Adrenal gland (tissue), 12 donors: ENCODE results near the gene ATP5PO. TPM values are rescaled to one million over a fixed set of nuclear protein-coding genes. Genes with fewer than 3 reads are reported as not detected.

Experiments
- DNase-seq, 7 donors: peaks; one replicate each; pipeline ENCODE4 v3.0.0-alpha.2; 2019 to 2020
- H3K27ac ChIP-seq, 5 donors: fragments of 200-600 bp; sonication (generic) in 4 of 5; 1 replicate in 3 of 5; 2 replicates in 2 of 5; pipeline versions ENCODE4 v1.5.1 to v1.8.0; 2016 to 2020; ENCODE audit warnings: mild to moderate bottlenecking in 1 of 5
- H3K27me3 ChIP-seq: fragments of 200-600 bp; 2 replicates; pipeline ENCODE4 v1.8.0; 2021
- H3K36me3 ChIP-seq, 2 donors: fragments of 200-600 bp; replicated peaks in 1 of 2; 1 replicate in 1 of 2; 2 replicates in 1 of 2; pipeline versions ENCODE4 v1.5.1 to v1.8.0; 2018 to 2022
- H3K4me1 ChIP-seq, 2 donors: fragments of 200-600 bp; replicated peaks in 1 of 2; 1 replicate in 1 of 2; 2 replicates in 1 of 2; pipeline versions ENCODE4 v1.5.1 to v1.8.0; 2018 to 2021
- H3K4me3 ChIP-seq, 4 donors: fragments of 200-600 bp; sonication (generic) in 3 of 4; one replicate each; pipeline ENCODE4 v1.5.1; 2016 to 2018
- H3K9me3 ChIP-seq, 3 donors: fragments of 200-600 bp; sonication (generic) in 1 of 3; replicated peaks in 1 of 3; 1 replicate in 2 of 3; 2 replicates in 1 of 3; pipeline versions ENCODE4 v1.5.1 to v1.8.0; 2016 to 2021
- CTCF ChIP-seq, 6 experiments: fragments of 450-650 bp in 4 of 6; fragments of 200-600 bp in 2 of 6; sonication (generic) in 1 of 6; IDR thresholded peaks; 1 replicate in 5 of 6; 2 replicates in 1 of 6; pipeline versions ENCODE4 v1.5.1 to v1.8.0; 2016 to 2021; ENCODE audit warnings: antibody characterized with exemption in 6 of 6, mild to moderate bottlenecking in 2 of 6, moderate library complexity in 1 of 6
- POLR2A ChIP-seq, 2 donors: fragments of 450-650 bp; IDR thresholded peaks; one replicate each; pipeline ENCODE4 v1.6.1; 2017; ENCODE audit warnings: antibody characterized with exemption in 2 of 2, mild to moderate bottlenecking in 2 of 2, moderate library complexity in 1 of 2
- WGBS, 4 donors: extraction: QIAGEN DNeasy Blood & Tissue Kit in 2 of 4; methylation state at CpG; one replicate each; pipeline versions ENCODE4 v1.1.5 to v1.1.7; 2013 to 2017; 5-methylcytosine and 5-hydroxymethylcytosine counted together
- intact Hi-C, 2 donors: fragments of 100-400 bp; cut with DNase I; formaldehyde crosslinking; loops; one replicate each; pipeline versions ENCODE4 v1.14.1 to v1.15.0; 2022 to 2023
- polyA plus RNA-seq, 3 donors: library from polyadenylated mRNA; stranded (reverse); fragments of 200-250 nt in 2 of 3; fragments of 350-450 nt in 1 of 3; fragmentation: Illumina TruSeq in 1 of 3; extraction: RNeasy Lipid Tissue Mini Kit (QIAGEN cat#74804) in 1 of 3; gene quantifications; one replicate each; pipeline ENCODE4 v1.2.3, GENCODE V29; 2013 to 2014
- total RNA-seq, 9 donors: library from RNA; depleted of rRNA in 4 of 9; stranded (reverse); fragments of >200 nt in 4 of 9; fragments of 120-200 nt in 1 of 9; fragmentation: NEBNext Ultra II Directional in 1 of 9; extraction: Animal tissue kit (Norgen Biotek cat#: 25700) in 1 of 9; gene quantifications; one replicate each; pipeline versions ENCODE4 v1.1.0 to v1.2.4, GENCODE V29; 2013 to 2023
- donor health status: healthy with polysubstance abuse.
- donor health status: Bipolar disorder and iron deficiency.
- donor health status: DM: yes; HTN: yes; CAD: no.
- donor health status: DM: no; HTN: no; CAD: no.
- donor health status: DM: no; HTN: no; CAD: no.
- donor health status: DM: yes; HTN: yes; CAD: no.

ATP5PO gene
- total and polyA plus RNA-seq, 12 donors, result 78.6 to 299 (median 189) TPM

- Histone ChIP-seq H3K36me3 (no peaks in the 10 kb centered on the region), H3K4me1 (no peaks in the 10 kb centered on the region), H3K4me3 (no peak overlapping the region), H3K9me3 (no peaks in the 10 kb centered on the region), H3K27me3 (no peaks in the 10 kb centered on the region), H3K27ac (no peak overlapping the region)
- intact Hi-C loops, result no loop called here
- no peak for TF ChIP-seq POLR2A (IDR thresholded peaks at IDR 0.05)
- no peak for TF ChIP-seq CTCF (IDR thresholded peaks at IDR 0.05)
- WGBS, 4 donors, result 88 to 95% (median 91%) methylated on average over 16 to 18 of the region's 18 CpGs
- DNase-seq, result no peak
Observed at GRCh38 chr21:33859373-33860102, 56.1 kb downstream of the ATP5PO start.

DNA sequence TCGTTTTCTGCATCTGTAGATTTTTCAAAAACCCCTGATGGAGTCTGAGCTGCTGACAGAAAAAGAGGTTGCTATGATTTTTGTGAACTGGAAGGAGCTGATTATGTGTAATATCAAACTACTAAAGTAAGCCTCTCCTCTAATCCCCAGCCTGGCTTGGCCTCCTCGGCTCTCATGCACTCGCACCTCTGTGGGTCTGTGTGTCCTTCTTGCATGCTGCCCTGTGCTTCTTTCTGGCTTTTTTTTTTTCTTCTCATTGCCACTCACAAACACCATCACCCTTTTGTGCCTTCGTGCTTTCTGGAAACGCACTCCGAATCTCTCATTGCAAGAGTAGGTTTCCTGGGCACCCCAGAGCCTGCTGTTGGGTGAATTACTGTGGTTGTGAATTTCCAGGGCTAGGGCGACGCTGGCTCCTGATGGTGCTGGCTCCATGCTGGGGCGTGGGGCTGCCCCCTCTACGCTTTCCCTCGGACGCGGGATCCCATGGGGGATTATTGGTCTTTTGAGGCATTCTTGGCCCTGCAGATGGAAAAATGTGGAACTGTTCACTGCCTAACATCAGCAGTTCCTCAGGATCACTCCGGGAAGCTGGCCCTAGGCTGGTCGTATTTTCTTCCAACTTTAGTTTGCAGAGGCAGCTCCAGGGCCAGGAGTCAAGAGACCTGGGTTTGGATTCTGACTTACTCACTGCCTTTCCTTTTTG lies 56.8 kb downstream of the ATP5PO start:
- no peak for TF ChIP-seq CTCF (IDR thresholded peaks at IDR 0.05)
- no peak for TF ChIP-seq POLR2A (IDR thresholded peaks at IDR 0.05)
- Histone ChIP-seq H3K4me1 (no peaks in the 10 kb centered on the region), H3K27ac (no peak overlapping the region), H3K36me3 (no peaks in the 10 kb centered on the region), H3K27me3 (no peaks in the 10 kb centered on the region), H3K9me3 (no peaks in the 10 kb centered on the region), H3K4me3 (no peak overlapping the region)
- intact Hi-C loops, result no loop called here
- no peak for DNase-seq
- WGBS, 4 donors, result 71 to 89% (median 88%) methylated on average over 13 to 15 of the region's 15 CpGs

DNA sequence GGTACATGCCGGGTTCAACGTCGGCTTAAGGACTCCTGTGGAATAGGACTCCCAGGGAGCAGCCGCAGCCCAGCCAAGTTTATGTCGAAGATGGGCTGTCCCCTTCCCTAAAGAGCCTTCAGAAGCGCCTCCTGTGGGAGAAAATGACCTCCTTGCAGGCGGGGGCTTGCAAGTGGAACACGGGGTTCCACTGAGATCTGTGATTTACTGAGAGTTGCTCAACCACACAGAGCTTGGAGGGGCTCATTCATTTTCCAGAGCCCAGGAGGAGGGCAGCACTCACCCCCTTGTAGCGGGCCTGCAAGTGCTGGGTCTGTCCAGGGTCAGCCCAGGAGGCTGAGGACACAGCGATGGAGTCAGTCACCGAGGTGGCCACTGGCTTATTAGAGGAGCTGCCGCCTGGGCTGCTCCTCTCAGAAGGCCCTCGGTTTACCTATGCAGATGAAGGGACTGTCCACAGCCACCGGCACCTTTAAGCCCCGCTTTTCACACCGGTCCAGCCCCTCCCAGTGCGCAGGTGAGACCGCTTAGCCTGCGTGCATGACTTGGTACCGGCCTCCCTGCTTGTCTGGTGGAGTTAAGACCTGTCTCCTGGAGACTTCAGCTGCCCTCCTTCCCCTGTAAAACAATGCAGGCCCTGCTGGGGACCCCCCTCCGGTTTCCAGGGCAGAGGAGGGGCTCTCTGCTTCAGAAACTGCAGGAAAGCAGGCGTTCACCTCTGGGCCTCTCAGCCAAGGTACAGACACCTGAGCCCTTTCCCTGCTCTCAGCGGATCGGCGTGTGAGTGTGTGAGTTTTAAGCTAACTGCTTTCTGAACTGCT lies 57.5 kb downstream of the ATP5PO start:
- no peak for TF ChIP-seq CTCF (IDR thresholded peaks at IDR 0.05)
- no peak for TF ChIP-seq POLR2A (IDR thresholded peaks at IDR 0.05)
- no peak overlapping the region for H3K27ac ChIP-seq
- intact Hi-C loops, result no loop called here
- H3K4me1 ChIP-seq, result no peaks in the 10 kb centered on the region
- no peaks in the 10 kb centered on the region for H3K36me3 ChIP-seq
- no peak for DNase-seq
- 87 to 94% (median 90%) methylated on average over 9 to 25 of the region's 25 CpGs for WGBS, 4 donors
- no peaks in the 10 kb centered on the region for H3K9me3 ChIP-seq
- H3K27me3 ChIP-seq, result no peaks in the 10 kb centered on the region
- no peak overlapping the region for H3K4me3 ChIP-seq

DNA sequence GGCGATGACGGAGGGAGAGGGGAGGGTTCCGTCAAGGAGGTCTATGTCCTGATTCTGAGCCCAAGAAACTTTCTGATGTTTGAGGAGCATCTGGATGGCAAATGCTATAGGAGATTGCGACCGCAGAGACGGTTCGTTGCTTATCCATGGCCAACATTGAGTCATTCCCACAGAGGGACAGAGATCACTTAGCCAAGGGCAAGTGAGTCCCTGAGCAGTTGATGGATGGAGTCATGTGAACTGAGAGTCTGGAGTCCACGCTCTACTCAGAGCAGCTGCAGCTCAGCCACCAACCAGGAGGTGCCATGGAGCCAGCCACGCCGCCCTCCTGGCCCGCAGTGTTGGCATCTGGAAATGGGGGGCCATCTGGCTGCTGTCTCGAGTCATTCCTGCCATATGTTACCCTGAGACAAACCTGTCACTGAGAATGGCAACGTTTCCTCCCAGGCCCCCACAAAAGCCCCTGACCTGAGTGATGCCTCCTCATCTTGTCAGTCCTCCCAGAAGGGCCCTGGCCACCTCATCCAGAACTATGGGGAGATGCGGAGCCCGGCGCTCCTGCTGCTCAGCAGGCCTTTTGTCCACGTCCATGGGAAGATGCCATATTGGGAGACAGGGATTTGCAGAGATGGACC lies 58.6 kb downstream of the ATP5PO start:
- H3K4me3 ChIP-seq, result no peak overlapping the region
- H3K9me3 ChIP-seq, result no peaks in the 10 kb centered on the region
- no peaks in the 10 kb centered on the region for H3K4me1 ChIP-seq
- no peaks in the 10 kb centered on the region for H3K27me3 ChIP-seq
- peak; percentile 45 to 74 (median 64) for DNase-seq
- TF ChIP-seq POLR2A (IDR thresholded peaks at IDR 0.05) (no peak), CTCF (IDR thresholded peaks at IDR 0.05) (no peak)
- 73 to 83% (median 76%) methylated on average over 8 to 17 of the region's 17 CpGs for WGBS, 4 donors
- intact Hi-C loops, result no loop called here
- H3K36me3 ChIP-seq, result no peaks in the 10 kb centered on the region
- no peak overlapping the region for H3K27ac ChIP-seq
